Measurements from ENCODE around the gene PRKN.

DNA sequence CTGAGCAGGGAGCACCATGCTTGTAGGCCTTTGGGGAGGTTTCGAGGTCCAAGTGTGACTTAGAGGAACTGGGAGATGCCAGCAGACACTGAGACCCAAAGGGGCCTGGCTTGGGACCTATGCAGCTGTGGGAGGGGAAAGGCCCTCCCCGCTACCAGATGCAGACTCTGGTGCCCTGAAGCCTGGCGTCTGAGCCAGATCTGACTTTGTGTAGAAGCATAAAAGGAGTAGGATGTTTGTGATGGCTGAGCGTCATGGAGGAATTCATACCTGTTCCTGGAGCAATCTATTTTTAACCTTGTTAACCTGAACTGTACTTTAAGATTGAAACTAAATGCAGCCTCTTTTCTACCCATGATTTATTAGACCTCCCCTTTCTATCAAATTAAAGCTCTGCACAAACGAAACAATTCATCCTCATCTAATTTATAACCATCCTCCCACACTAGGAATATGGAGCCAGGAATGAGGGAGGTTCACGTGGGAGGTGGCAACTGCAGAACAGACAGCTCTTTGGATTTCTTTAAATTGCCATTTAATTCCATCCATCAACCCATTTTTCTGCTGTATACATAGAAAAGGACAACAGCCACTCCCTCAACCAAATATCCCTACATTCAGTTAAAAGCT, 1281.2 kb downstream of the PRKN start:
- TF ChIP-seq EZH2 (IDR thresholded peaks at IDR 0.05; ENCODE audit: low read depth, unreplicated experiment), result no peak
- TF ChIP-seq, protein P1, sequence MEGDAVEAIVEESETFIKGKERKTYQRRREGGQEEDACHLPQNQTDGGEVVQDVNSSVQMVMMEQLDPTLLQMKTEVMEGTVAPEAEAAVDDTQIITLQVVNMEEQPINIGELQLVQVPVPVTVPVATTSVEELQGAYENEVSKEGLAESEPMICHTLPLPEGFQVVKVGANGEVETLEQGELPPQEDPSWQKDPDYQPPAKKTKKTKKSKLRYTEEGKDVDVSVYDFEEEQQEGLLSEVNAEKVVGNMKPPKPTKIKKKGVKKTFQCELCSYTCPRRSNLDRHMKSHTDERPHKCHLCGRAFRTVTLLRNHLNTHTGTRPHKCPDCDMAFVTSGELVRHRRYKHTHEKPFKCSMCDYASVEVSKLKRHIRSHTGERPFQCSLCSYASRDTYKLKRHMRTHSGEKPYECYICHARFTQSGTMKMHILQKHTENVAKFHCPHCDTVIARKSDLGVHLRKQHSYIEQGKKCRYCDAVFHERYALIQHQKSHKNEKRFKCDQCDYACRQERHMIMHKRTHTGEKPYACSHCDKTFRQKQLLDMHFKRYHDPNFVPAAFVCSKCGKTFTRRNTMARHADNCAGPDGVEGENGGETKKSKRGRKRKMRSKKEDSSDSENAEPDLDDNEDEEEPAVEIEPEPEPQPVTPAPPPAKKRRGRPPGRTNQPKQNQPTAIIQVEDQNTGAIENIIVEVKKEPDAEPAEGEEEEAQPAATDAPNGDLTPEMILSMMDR (conservative IDR thresholded peaks at IDR 0.05; ENCODE audit: low read depth in 2 of 2), result no peak

Measured in GM23338 (cell line).